Activated naive CD4-positive, alpha-beta T cell treated with anti-CD3 and anti-CD28 coated beads, Interleukin-2, amount 50 U/mL, for 72 hours (primary cell): ENCODE measurements around the gene TMEM221. TPM values are rescaled to one million over a fixed set of nuclear protein-coding genes. Genes with fewer than 3 reads are reported as not detected.
"Not testable (repeated sequence)": the region's sequence is repeated elsewhere in the genome, so short reads cannot be mapped to it uniquely, and the experiment has no call there.

Experiments used
- ATAC-seq, 2 donors: fragments of 150-1000 bp; cut with Tn5 transposase; 2 replicates each; pipeline ENCODE4 v1.10.0; 2021; ENCODE audit warnings: mild to moderate bottlenecking in 2 of 2, moderate library complexity in 2 of 2
- DNase-seq, 2 donors: peaks; one replicate each; pipeline ENCODE4 v3.0.0; 2021 to 2022; ENCODE audit warnings: low spot score in 2 of 2
- H3K27ac Mint-ChIP-seq, 2 donors: one replicate each; pipeline ENCODE4 v1.8.0; 2022; ENCODE audit warnings: mild to moderate bottlenecking in 2 of 2, mixed read lengths in 2 of 2
- H3K36me3 Mint-ChIP-seq, 2 donors: one replicate each; pipeline ENCODE4 v1.8.0; 2022; ENCODE audit warnings: mixed read lengths in 2 of 2
- H3K9me3 Mint-ChIP-seq, 2 donors: one replicate each; pipeline ENCODE4 v1.8.0; 2022; ENCODE audit warnings: mixed read lengths in 2 of 2
- total RNA-seq, 2 donors: library from RNA; stranded (reverse); gene quantifications; one replicate each; pipeline ENCODE4 v1.2.3, GENCODE V29; 2022

The TMEM221 gene
- total RNA-seq, 2 donors from 2014 or later: not detected

DNA sequence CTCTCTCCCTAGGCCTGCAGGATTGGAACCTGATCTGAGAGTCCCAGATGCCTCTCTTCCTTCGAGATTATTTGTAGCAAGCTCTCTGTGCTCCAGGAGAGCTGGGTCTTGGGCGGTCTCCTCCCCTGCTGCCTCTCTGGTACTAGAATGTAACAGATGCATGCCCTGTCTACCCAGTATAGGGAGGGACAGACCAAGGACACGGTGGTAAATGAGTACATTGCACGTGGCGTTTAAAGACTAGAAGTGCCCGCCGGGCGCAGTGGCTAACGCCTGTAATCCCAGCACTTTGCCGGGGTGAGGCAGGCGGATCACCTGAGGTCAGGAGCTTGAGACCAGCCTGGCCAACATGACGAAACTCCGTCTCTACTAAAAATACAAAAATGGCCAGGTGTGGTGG, 33.5 kb upstream of the TMEM221 start:
- ATAC-seq (no peak), DNase-seq (no peak)
- Mint-ChIP-seq H3K9me3 (no peaks in the 10 kb centered on the region), H3K36me3 (no peaks in the 10 kb centered on the region), H3K27ac (no peak overlapping the region)

DNA sequence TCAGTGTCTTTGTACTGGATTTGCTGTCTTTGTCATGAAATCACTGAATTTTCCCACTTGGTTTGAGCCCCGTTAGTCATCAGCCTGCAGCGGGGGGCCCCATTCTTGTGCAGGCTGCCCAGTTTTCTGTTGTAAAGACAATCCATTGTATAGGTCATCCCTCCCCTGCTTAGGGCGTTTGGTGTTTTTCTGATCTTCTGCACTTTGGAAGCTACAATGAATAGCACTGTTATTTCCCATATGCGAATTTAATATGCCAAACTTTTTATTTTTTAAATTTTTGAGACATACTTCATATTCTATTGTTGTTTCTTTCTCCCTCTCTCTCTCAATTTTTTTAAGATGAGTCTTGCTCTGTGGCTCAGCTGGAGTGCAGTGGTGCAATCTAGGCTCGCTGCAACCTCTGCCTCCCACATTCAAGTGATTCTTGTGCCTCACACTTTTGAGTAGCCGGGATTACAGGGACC, 30.9 kb upstream of the TMEM221 start:
- H3K27ac Mint-ChIP-seq: no peak overlapping the region
- ATAC-seq: no peak

DNA sequence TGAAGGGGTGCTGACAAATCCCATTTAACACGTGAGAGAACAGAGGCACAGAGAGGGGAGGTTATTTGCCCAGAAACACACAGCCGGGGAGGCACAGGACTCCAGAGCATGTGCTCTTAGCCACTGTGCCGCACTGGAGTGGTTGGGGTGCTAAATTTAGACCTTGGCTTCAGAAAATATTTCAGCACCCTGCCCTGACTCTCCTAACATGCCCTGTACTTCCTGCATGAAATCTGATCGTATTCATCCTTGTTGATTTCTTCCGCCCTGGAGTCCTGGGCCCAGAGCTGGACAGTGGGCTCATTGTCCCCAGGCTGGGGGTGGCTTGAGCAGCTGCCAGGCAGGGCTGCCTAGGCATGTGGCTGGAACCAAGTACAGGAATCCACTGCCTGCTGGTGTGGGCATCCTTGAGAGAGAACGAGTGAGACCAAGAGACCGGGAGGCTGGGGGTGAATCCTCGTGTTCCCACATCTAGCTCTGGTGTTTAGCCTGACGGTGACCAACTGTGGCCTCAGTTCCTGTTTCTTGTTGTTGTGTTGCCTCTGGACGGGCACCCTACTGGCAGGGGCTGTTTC, 27.2 kb upstream of the TMEM221 start:
- Mint-ChIP-seq H3K27ac (no peak overlapping the region), H3K9me3 (no peaks in the 10 kb centered on the region), H3K36me3 (no peaks in the 10 kb centered on the region)
- ATAC-seq: no peak
- DNase-seq: no peak

More for the DNA sequence above, 30.9 kb upstream of the TMEM221 start:
- H3K9me3 Mint-ChIP-seq: no peaks in the 10 kb centered on the region
- no peak for DNase-seq
- no peaks in the 10 kb centered on the region for H3K36me3 Mint-ChIP-seq

DNA sequence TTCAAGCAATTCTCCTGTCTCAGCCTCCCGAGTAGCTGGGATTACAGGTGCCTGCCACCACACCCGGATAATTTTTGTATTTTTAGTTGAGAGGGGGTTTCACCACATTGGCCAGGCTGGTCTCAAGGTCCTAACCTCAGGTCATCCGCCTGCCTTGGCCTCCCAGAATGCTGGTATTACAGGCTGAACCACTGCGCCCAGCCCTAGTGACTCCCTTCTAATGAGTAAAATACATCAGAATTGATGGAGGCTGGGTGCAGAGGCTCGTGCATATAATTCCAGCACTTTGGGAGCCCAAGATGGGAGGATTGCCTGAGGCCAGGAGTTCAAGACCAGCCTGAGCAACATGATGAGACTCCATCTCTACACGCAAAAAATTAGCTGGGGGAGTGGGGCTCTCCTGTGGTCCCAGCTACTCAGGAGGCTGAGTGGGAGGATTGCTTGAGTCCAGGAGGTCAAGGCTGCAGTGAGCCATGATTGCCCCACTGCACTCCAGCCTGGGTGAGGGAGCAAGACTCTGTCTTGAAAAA, 26.6 kb upstream of the TMEM221 start:
- ATAC-seq, H3K36me3 Mint-ChIP-seq, H3K9me3 Mint-ChIP-seq, H3K27ac Mint-ChIP-seq, DNase-seq: not testable (repeated sequence)

DNA sequence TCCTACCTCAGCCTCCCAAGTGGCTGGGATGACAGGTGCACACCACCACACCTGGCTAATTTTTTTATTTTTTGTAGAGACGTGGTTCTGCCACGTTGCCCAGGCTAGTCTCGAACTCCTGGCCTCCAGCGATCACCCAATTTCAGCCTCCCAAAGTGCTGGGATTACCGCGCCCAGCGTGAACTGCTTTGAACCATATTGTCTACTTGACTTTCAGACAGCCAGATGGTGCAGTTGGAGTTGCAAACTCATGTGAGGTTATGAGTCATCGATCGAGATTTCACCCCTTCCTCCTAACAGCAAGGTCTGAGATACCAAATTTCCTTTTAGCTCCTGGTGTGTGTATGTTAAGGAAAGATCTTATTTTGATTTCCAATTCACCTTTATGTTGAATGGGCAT, 24.6 kb upstream of the TMEM221 start:
- peak overlapping the region; percentile 46 to 57 for H3K27ac Mint-ChIP-seq
- no peak for ATAC-seq
- no peaks in the 10 kb centered on the region for H3K36me3 Mint-ChIP-seq
- DNase-seq: no peak
- H3K9me3 Mint-ChIP-seq: no peaks in the 10 kb centered on the region

DNA sequence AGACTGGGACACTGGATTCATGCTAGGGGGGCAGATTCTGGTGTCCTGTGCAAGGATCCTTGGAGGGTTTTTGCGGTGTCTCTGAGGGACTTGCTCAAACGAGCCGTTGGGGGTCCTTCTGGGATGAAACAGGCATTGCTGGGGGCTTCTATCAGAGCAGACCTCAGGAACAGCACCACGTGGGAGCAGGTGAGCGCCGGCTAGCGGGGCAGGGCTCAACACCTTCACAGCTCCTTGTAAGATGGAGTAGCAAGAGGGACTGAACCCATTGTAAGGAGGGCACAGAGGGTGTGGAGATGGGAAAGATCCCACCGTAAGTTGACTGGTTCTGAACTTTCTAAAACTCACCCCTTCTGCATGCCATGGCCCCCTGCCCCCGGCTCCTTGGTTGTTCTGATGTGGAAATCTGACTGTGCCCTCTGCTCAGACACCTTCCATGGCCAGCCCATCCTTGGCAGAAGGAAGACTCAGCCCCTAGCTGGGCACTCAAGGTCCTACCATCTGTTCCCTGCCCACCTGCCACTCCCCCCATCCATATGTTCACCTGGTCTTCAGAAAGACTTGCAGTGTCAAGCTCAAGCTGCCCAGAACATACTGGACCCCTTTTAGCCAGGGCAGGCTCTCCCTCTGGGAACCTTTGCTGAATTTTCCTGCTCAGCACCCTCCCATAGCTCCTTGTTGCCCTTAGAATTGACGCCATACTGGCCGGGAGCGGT, 23.1 kb upstream of the TMEM221 start:
- DNase-seq: no peak
- H3K36me3 Mint-ChIP-seq: no peaks in the 10 kb centered on the region
- no peaks in the 10 kb centered on the region for H3K9me3 Mint-ChIP-seq
- ATAC-seq: no peak
- H3K27ac Mint-ChIP-seq: no peak overlapping the region

DNA sequence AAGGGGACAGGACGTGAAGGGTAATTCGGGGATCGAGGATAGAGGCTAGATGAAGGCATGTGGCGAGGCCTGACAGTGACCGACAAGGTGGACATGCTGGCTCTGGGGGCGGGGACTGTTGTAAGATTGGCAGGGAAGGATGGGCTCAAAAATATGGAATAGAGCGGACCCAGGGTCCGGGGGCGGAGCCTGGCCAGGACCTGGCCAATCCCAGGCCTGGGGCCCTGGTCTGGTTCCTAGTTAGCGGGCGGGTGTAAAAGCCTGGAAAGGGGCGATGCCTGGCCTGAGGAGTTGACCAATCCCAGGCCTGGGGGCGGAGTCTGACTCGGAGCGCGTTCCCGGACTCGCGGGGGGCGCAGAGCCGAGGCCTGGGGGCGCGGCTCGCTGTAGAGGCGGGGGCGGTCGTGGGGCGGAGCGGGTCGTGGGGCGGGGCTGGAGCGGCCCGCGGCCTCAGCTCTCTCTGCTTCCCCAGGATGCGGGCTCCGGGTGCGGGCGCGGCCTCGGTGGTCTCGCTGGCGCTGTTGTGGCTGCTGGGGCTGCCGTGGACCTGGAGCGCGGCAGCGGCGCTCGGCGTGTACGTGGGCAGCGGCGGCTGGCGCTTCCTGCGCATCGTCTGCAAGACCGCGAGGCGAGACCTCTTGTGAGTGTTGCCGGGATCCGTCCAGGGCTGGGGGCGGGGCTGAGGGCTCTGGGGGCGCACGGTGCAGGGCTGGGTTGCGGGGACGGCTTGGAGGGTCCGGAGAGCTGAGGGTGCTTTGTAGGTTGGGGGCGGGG, 21.8 kb upstream of the TMEM221 start, which contains the start of gene SLC27A1:
SLC27A1 (plus strand) TSS at position 457 of the 774 bp plus-strand sequence; CDS start at position 474, 17 bp downstream.
- ATAC-seq (peak; percentile 89 to 90), DNase-seq (peak; percentile 91 to 92)
- H3K9me3 Mint-ChIP-seq: no peaks in the 10 kb centered on the region
- H3K27ac Mint-ChIP-seq: peak within 1 kb of the TSS; percentile 89 to 94
- no peaks in the 10 kb centered on the region for H3K36me3 Mint-ChIP-seq

DNA sequence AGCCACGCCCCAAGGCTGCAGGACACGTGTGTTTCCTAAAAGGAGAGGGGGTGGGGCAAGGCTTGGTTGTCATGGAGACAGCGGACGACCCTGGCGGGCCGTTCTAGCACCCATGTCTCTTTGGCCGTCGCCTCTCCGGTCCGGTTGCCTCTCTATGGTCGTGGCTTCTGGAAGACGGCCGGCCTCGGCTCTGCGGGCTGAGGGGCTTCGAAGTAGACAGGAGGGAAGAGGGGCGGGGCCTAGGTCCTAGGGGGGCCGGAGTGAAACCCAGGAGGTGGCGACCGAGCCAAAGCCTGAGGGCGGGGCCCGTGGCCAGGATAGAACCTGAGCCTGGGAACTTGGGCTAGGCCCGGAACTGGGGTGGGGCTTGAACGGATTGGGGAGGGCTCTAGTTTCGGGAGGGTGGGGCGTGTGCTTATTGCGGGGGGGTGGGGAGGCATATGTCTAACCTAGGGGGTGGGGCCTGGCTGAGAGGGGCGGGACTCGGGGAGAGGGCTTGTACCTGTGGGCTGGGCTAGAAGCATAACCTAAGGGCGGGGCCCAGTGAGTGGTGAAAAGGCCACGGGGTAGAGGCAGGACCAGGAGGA, 21.1 kb upstream of the TMEM221 start:
- no peaks in the 10 kb centered on the region for H3K9me3 Mint-ChIP-seq
- DNase-seq (peak in 1 of 2 donors; percentile 79), ATAC-seq (peak; percentile 76 to 85)
- H3K36me3 Mint-ChIP-seq: no peaks in the 10 kb centered on the region
- peak overlapping the region; percentile 89 to 94 for H3K27ac Mint-ChIP-seq

DNA sequence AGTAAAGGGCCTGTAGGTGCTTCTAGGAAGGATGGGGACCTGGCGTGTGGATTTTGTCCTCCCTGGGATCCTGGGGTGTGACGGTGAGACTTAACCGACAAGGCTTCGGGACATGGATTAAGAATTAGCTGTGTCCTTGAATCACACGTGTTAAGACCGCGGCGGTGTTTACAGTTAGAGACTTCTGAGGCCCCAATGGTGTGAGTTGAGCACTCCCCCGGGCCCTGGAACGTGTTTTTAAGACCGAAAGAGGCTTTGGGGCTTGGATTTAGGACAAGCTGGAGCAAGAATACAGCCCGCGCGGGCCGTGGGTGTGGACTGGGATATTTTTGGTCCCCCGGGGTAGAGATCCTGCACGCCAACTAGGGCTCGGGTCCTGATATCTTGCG, 20.6 kb upstream of the TMEM221 start:
- no peak for DNase-seq
- peak overlapping the region; percentile 61 to 89 for H3K27ac Mint-ChIP-seq
- H3K9me3 Mint-ChIP-seq: no peaks in the 10 kb centered on the region
- ATAC-seq: no peak
- no peaks in the 10 kb centered on the region for H3K36me3 Mint-ChIP-seq

DNA sequence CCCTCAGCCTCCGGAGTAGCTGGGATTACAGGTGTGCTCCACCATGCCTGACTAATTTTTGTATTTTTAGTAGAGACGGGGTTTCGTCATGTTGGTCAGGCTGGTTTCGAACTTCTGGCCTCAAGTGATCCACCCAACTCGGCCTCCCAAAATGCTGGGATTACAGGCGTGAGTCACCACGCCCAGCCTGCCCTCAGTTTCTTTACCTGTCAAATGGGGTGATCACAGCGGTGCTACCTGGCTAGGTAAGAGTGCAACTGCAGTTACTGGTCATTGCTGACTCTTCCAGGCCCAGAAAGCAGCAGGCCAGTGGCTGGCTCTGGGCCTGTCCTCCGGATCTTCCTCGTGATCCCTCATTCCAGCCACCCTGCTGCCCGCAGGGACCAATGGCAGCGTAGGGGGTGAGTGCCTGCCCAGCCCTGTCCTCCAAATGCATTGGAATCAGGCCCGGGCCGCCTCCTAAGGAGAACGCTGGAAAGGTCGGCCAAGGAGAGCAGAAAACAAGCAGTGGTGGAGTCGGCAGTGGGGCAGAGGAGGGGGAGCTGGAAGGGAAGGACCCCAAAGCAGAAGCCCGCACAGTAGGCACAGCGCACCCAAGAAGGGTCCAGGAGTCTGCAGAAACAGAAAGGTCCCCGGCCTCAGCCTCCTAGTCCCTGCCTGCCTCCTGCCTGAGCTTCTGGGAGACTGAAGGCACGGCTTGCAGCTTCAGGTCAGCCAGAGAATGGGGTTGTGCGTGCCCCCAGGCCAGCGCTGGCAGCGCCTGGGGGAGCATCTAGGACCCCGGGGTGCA, 20.0 kb upstream of the TMEM221 start:
- DNase-seq (no peak), ATAC-seq (no peak)
- H3K36me3 Mint-ChIP-seq: no peaks in the 10 kb centered on the region
- H3K9me3 Mint-ChIP-seq: no peaks in the 10 kb centered on the region
- no peak overlapping the region for H3K27ac Mint-ChIP-seq

DNA sequence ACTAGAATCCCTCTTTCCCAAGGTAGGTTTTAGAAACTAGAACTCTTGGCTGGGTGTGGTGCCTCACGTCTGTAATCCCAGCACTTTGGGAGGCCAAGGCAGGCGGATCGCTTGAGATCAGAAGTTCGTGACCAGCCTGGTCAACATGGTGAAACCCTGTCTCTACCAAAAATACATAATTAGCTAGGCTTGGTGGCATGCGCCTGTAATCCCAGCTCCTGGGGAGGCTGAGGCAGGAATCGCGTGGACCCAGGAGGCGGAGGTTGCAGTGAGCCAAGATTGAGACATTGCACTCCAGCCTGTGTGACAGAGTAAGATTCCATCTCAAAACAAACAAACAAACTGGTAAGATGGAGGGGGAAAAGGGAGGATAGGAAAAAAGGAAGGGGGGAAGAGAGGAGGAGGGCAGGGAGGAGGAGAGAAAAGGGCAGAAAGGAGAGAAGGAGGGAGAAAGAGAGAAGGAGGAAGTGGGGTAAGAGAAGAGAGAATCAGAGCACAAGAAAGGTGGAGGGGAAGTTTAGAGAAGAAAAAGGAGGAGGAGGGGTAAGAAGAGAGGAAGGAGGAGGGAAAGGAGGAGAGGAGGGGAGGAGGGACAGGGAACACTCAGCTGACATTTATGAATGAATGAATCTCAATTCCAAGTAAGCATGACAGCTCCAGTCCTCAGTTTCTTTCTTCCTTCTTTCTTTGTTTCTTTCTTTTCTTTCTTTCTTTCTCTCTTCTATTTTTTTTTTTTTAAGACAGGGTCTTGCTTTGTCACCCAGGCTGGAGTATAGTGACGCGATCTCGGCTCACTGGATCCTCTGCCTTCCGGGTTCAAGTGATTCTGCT, 19.2 kb upstream of the TMEM221 start:
- ATAC-seq: no peak
- DNase-seq: no peak
- H3K36me3 Mint-ChIP-seq: no peaks in the 10 kb centered on the region
- H3K27ac Mint-ChIP-seq: no peak overlapping the region
- H3K9me3 Mint-ChIP-seq: no peaks in the 10 kb centered on the region

DNA sequence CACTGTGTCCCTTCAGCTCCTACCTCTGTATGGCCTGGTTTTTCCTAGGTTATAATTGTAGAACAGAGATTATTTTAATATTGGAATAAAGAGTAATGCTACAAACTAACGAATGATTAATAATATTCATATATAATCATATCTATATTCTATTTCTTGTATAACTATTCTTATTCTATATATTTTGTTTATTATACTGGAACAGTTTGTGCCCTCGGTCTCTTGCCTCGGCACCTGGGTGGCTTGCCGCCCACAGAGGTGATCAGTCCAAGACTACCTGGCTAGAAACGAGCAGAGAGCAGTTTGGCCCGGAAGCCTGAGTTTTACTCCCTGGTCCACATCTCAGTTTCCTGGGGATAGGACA, 18.0 kb upstream of the TMEM221 start:
- ATAC-seq (no peak), DNase-seq (no peak)
- no peak overlapping the region for H3K27ac Mint-ChIP-seq
- no peaks in the 10 kb centered on the region for H3K36me3 Mint-ChIP-seq
- no peaks in the 10 kb centered on the region for H3K9me3 Mint-ChIP-seq

DNA sequence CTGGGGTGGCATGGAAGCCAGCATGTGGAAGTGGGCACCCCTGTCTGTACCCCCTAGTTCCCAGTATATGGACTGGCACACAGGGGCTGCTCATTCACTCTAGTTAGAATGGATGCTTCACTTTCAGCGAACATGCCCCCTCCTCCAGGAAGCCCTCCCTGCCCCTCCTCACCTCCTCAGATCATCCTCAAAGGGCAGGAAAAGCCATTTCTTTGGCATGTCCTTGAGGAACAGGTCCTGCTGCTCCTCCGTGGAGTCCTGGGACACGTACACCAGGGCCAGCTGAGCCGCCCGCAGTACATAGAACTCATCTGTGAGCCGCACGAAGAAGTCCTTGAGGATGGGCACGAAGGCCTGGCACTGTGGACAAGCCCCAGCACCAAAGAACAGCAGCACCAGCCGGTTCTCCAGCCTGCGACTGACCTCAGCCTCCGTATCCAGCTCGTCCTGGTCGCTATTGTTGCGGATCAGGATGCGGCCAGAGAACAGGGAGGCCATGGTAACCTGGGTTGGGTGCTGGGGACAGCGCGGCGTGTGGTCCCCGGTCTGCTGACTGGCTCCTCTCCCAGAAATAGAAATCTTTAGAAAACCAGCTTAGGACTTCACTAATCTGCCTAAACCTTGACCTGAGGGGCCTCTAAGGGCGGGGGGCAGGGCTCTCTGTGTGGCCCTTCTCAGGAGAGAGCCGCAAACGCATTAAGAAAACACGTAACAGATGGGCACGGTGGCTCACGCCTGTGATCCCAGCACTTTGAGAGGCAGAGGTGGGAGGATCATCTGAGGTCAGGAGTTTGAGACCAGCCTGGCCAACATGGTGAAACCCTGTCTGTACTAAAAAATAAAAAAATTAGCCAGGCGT, 12.1 kb upstream of the TMEM221 start, which contains the start of gene NXNL1:
NXNL1 (minus strand) TSS at position 555 of the 859 bp plus-strand sequence; CDS start at position 498, 57 bp downstream.
- H3K9me3 Mint-ChIP-seq: no peaks in the 10 kb centered on the region
- no peak within 1 kb of the TSS for H3K27ac Mint-ChIP-seq
- no peak for ATAC-seq
- no peak for DNase-seq
- H3K36me3 Mint-ChIP-seq: no peaks in the 10 kb centered on the region

DNA sequence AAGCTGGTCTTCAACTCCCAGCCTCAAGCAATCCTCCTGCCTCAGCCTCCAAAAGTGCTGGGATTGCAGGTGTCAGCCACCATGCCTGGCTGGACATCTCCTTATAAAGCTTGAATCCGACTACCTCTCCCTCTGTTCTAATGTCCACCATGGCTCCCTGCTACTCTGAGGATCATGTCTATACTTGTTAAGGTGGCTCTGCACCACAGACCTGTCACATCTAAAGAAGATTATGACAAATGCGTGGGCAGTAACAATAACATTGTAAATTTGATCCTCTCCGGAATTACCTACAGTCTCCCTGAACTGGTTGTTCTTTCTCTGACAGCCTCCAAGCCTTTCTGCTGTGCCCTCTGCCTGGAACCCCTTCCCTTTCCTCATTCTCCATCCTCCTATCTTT, 10.5 kb upstream of the TMEM221 start:
- DNase-seq: no peak
- H3K36me3 Mint-ChIP-seq: no peaks in the 10 kb centered on the region
- ATAC-seq: no peak

DNA sequence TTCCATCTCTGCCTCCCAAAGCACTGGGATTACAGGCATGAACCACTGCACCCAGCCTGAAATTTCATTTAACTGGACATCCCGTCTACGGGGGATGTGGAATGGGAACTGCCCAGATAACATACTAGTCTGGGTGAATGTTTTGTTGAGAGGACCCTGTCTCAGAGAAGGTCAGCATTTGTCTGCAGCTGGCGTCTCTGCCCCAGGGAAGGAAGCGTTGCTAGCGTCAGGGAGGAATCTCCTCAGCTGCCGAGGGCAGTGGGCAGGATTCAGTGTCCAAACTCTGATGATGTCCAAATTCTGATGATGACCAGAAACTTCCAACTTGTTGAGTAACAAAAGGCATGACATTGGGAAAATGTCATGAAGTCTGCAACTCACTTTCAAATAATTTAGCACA, 9.1 kb upstream of the TMEM221 start:
- H3K36me3 Mint-ChIP-seq: no peaks in the 10 kb centered on the region
- H3K9me3 Mint-ChIP-seq: no peaks in the 10 kb centered on the region
- DNase-seq (no peak), ATAC-seq (no peak)
- no peak overlapping the region for H3K27ac Mint-ChIP-seq

More for the DNA sequence above, 10.5 kb upstream of the TMEM221 start:
- no peaks in the 10 kb centered on the region for H3K9me3 Mint-ChIP-seq
- H3K27ac Mint-ChIP-seq: no peak overlapping the region
